ENCODE measurements around the gene FBXW7. TPM values are rescaled to one million over a fixed set of nuclear protein-coding genes. Genes with fewer than 3 reads are reported as not detected.

The FBXW7 gene
- total RNA-seq, 2 donors from 2014 or later = 39.9 to 49.4 TPM

- Histone ChIP-seq H3K4me1 (peaks cover 0 to 14% of the 10 kb centered on the region in 2 donors), H3K36me3 (no peaks in the 10 kb centered on the region), H3K27me3 (no peaks in the 10 kb centered on the region), H3K9me3 (no peaks in the 10 kb centered on the region), H3K27ac (no peak overlapping the region), H3K4me3 (no peak overlapping the region)
- no peak for DNase-seq (ENCODE audit: low spot score)
- TF ChIP-seq CTCF (IDR thresholded peaks at IDR 0.05) = no peak
These were observed 5.0 kb upstream of the FBXW7 start for GRCh38 chr4:152540941-152541340.

- TF ChIP-seq CTCF (IDR thresholded peaks at IDR 0.05) = no peak
- peaks cover 0 to 15% of the 10 kb centered on the region in 2 donors for H3K4me1 ChIP-seq
- H3K36me3 ChIP-seq = no peaks in the 10 kb centered on the region
These were observed 4.4 kb upstream of the FBXW7 start for GRCh38 chr4:152540293-152540674.

GRCh38 chr4:152539556-152540292 is 3.8 kb upstream of the FBXW7 start:
- H3K27me3 ChIP-seq = no peaks in the 10 kb centered on the region
- H3K9me3 ChIP-seq = no peaks in the 10 kb centered on the region
- no peak for TF ChIP-seq CTCF (IDR thresholded peaks at IDR 0.05)
- H3K4me3 ChIP-seq = no peak overlapping the region
- H3K27ac ChIP-seq = no peak overlapping the region
- peaks cover 0 to 20% of the 10 kb centered on the region in 2 donors for H3K4me1 ChIP-seq
- H3K36me3 ChIP-seq = no peaks in the 10 kb centered on the region
- DNase-seq (ENCODE audit: low spot score) = no peak

More at GRCh38 chr4:152540293-152540674, 4.4 kb upstream of the FBXW7 start:
- Histone ChIP-seq H3K9me3 (no peaks in the 10 kb centered on the region), H3K4me3 (no peak overlapping the region), H3K27ac (no peak overlapping the region), H3K27me3 (no peaks in the 10 kb centered on the region)
- no peak for DNase-seq (ENCODE audit: low spot score)

GRCh38 chr4:152537881-152538280 is 2.0 kb upstream of the FBXW7 start:
- Histone ChIP-seq H3K4me1 (peaks cover 0 to 39% of the 10 kb centered on the region in 2 donors), H3K36me3 (no peaks in the 10 kb centered on the region), H3K4me3 (no peak overlapping the region), H3K27ac (no peak overlapping the region), H3K9me3 (no peaks in the 10 kb centered on the region), H3K27me3 (no peaks in the 10 kb centered on the region)
- no peak for TF ChIP-seq CTCF (IDR thresholded peaks at IDR 0.05)
- no peak for DNase-seq (ENCODE audit: low spot score)

GRCh38 chr4:152536545-152537182 is 772 bp upstream of the FBXW7 start:
- no peaks in the 10 kb centered on the region for H3K36me3 ChIP-seq
- H3K4me3 ChIP-seq = peak overlapping the region; percentile 97 to 99
- no peaks in the 10 kb centered on the region for H3K27me3 ChIP-seq
- no peaks in the 10 kb centered on the region for H3K9me3 ChIP-seq
- peaks cover 0 to 46% of the 10 kb centered on the region in 2 donors for H3K4me1 ChIP-seq
- TF ChIP-seq CTCF (IDR thresholded peaks at IDR 0.05) = no peak
- peak overlapping the region; percentile 90 to 93 for H3K27ac ChIP-seq
- DNase-seq (ENCODE audit: low spot score) = no peak
